Uterus (tissue), 2 donors: ENCODE measurements around the gene TESK2.
"Not testable (repeated sequence)": the region's sequence is repeated elsewhere in the genome, so short reads cannot be mapped to it uniquely, and the experiment has no call there.

Source experiments
- CTCF ChIP-seq, 4 experiments: fragments of 200-600 bp in 2 of 4; fragments of 450-650 bp in 2 of 4; sonication (generic) in 2 of 4; IDR thresholded peaks; one replicate each; pipeline ENCODE4 v1.5.1; 2016 to 2019; ENCODE audit warnings: antibody characterized with exemption in 4 of 4, mild to moderate bottlenecking in 2 of 4, moderate library complexity in 1 of 4
- POLR2A ChIP-seq, 2 donors: fragments of 450-650 bp; IDR thresholded peaks; one replicate each; pipeline ENCODE4 v1.6.1; 2016; ENCODE audit warnings: antibody characterized with exemption in 2 of 2, mild to moderate bottlenecking in 1 of 2, moderate library complexity in 1 of 2

DNA sequence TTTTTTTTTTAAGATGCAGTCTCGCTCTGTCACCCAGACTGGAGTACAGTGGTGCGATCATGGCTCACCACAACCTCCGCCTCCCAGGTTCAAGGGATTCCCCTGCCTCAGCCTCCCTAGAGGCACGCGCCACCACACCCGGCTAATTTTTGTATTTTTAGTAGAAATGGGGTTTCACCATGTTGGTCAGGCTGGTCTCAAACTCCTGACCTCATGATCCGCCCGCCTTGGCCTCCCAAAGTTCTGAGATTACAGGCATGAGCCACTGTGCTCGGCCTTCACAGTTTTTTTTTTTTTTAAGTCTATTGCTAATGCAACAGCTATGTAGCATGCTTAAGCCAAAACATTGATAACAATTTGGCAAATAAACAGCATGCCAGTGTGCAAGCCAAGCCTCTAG lies 23.6 kb downstream of the TESK2 start:
- TF ChIP-seq POLR2A, CTCF (IDR thresholded peaks at IDR 0.05): not testable (repeated sequence)
